ENCODE measurements around the gene CHGA.

- TF ChIP-seq CTCF (IDR thresholded peaks at IDR 0.05; ENCODE audit: poor library complexity) (no peak), EZH2phosphoT487 (IDR thresholded peaks at IDR 0.05; ENCODE audit: low read depth, severe bottlenecking, unreplicated experiment) (no peak), EZH2 (IDR thresholded peaks at IDR 0.05; ENCODE audit: borderline replicate concordance) (no peak)
Observed at GRCh38 chr14:92942976-92943710, 20.2 kb downstream of the CHGA start.

Measured in hepatocyte (in vitro differentiated cells).